ENCODE results near the gene ADK.

GRCh38 chr10:74450602-74451001 is 299.6 kb downstream of the ADK start:
- TF ChIP-seq POLR2A (IDR thresholded peaks at IDR 0.05) (no peak), CTCF (IDR thresholded peaks at IDR 0.05) (no peak), POLR2AphosphoS5 (IDR thresholded peaks at IDR 0.05) (no peak)

Measured in breast epithelium (tissue), 3 donors.